DND-41 (cell line): Measurements from ENCODE around the gene INSC.

ENCODE experiments used
- ATAC-seq: fragments of 200-7000 bp; cut with Tn5 transposase; 3 replicates; pipeline ENCODE4 v1.9.1; 2021; ENCODE audit warnings: low read depth; ENCODE audit not compliant: insufficient read depth
- DNase-seq: peaks from one replicate; pipeline ENCODE4 v3.0.0-alpha.2; 2020
- H2AFZ ChIP-seq: 2 replicates; pipeline ENCODE4 v1.6.0; 2012; ENCODE audit warnings: low read depth, low read length
- H3K27ac ChIP-seq: 2 replicates; pipeline ENCODE4 v1.5.1; 2012; ENCODE audit warnings: low read length, inconsistent platforms
- H3K27me3 ChIP-seq: fragments of 200-600 bp; sonication (generic); 2 replicates; pipeline ENCODE4 v1.6.0; 2012; ENCODE audit warnings: low read length, mild to moderate bottlenecking, inconsistent platforms; ENCODE audit not compliant: insufficient read depth, poor library complexity
- H3K36me3 ChIP-seq: 2 replicates; pipeline ENCODE4 v1.5.1; 2012; ENCODE audit warnings: low read length, inconsistent platforms; ENCODE audit not compliant: insufficient read depth
- H3K4me1 ChIP-seq: 2 replicates; pipeline ENCODE4 v1.5.1; 2012; ENCODE audit warnings: mild to moderate bottlenecking, low read length; ENCODE audit not compliant: insufficient read depth
- H3K4me2 ChIP-seq: 2 replicates; pipeline ENCODE4 v1.6.0; 2012; ENCODE audit warnings: mild to moderate bottlenecking, moderate library complexity, low read length, inconsistent platforms; ENCODE audit not compliant: insufficient read depth
- H3K4me3 ChIP-seq, 2 experiments: fragments of 200-600 bp in 1 of 2; shearing (Covaris generic) in 1 of 2; 2 replicates each; pipeline ENCODE4 v1.5.1; 2012 to 2016; ENCODE audit warnings: inconsistent platforms in 2 of 2, low read length in 2 of 2, mild to moderate bottlenecking in 2 of 2, low read depth in 1 of 2, moderate library complexity in 1 of 2
- H3K79me2 ChIP-seq: 2 replicates; pipeline ENCODE4 v1.6.0; 2012; ENCODE audit warnings: low read length, inconsistent platforms; ENCODE audit not compliant: insufficient read depth
- H3K9ac ChIP-seq: 2 replicates; pipeline ENCODE4 v1.6.0; 2012; ENCODE audit warnings: low read depth, mild to moderate bottlenecking, inconsistent platforms, low read length, moderate library complexity
- H3K9me3 ChIP-seq: 2 replicates; pipeline ENCODE4 v1.5.1; 2012; ENCODE audit warnings: low read length, moderate library complexity, mild to moderate bottlenecking, inconsistent platforms; ENCODE audit not compliant: insufficient read depth, severe bottlenecking
- H4K20me1 ChIP-seq: 2 replicates; pipeline ENCODE4 v1.6.0; 2012; ENCODE audit warnings: low read length; ENCODE audit not compliant: insufficient read depth
- EZH2 ChIP-seq: IDR thresholded peaks from 3 replicates; pipeline ENCODE4 v1.6.1; 2012; ENCODE audit warnings: borderline replicate concordance, low read depth, mild to moderate bottlenecking, moderate library complexity, low read length, inconsistent platforms; ENCODE audit not compliant: severe bottlenecking
- TF ChIP-seq, protein P1 (sequence below): IDR thresholded peaks from 2 replicates; pipeline ENCODE4 v1.5.1; 2012; ENCODE audit warnings: borderline replicate concordance, low read length, moderate library complexity, mild to moderate bottlenecking; ENCODE audit not compliant: poor library complexity, severe bottlenecking; ENCODE audit errors: extremely low read depth

The INSC gene

DNA sequence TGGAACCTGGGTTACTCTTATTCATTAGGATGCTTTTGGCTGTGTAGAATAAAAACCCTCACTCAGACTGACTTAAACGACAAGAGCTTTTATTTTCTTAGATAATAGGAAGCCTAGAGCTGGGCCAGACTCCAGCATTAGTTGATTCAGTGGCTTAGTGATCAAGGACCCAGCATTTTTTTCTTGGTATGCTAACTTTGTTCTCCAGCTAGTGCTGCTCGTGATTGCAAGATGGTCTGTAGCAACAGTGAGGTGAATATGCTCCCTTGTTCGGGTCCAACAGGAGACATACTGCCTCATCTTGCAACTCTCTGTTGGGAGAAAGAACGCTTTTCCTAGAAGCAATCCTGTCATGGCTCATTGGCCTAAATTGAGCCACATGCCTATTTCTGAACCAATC is 33.4 kb downstream of the INSC start:
- H3K4me1 ChIP-seq, result no peaks in the 10 kb centered on the region
- H3K4me3 ChIP-seq, result no peak overlapping the region
- no peak overlapping the region for H3K27ac ChIP-seq
- H2AFZ ChIP-seq, result no peak overlapping the region
- H3K9me3 ChIP-seq, result no peaks in the 10 kb centered on the region
- no peaks in the 10 kb centered on the region for H3K36me3 ChIP-seq
- DNase-seq, result no peak
- no peaks in the 10 kb centered on the region for H4K20me1 ChIP-seq
- H3K79me2 ChIP-seq, result no peaks in the 10 kb centered on the region
- H3K27me3 ChIP-seq, result peaks cover 11% of the 10 kb centered on the region
- TF ChIP-seq, protein P1, sequence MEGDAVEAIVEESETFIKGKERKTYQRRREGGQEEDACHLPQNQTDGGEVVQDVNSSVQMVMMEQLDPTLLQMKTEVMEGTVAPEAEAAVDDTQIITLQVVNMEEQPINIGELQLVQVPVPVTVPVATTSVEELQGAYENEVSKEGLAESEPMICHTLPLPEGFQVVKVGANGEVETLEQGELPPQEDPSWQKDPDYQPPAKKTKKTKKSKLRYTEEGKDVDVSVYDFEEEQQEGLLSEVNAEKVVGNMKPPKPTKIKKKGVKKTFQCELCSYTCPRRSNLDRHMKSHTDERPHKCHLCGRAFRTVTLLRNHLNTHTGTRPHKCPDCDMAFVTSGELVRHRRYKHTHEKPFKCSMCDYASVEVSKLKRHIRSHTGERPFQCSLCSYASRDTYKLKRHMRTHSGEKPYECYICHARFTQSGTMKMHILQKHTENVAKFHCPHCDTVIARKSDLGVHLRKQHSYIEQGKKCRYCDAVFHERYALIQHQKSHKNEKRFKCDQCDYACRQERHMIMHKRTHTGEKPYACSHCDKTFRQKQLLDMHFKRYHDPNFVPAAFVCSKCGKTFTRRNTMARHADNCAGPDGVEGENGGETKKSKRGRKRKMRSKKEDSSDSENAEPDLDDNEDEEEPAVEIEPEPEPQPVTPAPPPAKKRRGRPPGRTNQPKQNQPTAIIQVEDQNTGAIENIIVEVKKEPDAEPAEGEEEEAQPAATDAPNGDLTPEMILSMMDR, result no peak
- no peak for TF ChIP-seq EZH2
- ATAC-seq, result no peak
- H3K4me2 ChIP-seq, result no peak overlapping the region
- no peak overlapping the region for H3K9ac ChIP-seq

DNA sequence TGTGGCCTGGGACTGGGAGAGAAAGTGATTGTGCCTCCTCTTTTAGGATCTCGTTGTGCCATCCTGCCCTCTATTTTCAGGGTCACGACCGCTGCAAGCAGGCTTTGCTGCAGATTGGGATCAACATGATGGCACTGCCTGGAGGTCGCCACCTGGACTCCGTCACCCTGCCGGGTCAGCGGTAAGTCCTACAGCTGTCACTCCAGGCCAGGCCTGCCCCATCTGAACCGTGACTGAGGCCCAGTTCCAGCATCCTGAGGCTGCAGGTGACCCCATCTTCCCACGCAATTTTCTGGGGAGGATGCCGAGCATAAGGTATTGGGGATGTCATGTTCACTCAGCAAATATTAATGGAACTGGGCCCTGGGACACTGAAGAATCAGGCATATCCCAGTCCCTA is 34.3 kb downstream of the INSC start:
- no peaks in the 10 kb centered on the region for H3K79me2 ChIP-seq

DNA sequence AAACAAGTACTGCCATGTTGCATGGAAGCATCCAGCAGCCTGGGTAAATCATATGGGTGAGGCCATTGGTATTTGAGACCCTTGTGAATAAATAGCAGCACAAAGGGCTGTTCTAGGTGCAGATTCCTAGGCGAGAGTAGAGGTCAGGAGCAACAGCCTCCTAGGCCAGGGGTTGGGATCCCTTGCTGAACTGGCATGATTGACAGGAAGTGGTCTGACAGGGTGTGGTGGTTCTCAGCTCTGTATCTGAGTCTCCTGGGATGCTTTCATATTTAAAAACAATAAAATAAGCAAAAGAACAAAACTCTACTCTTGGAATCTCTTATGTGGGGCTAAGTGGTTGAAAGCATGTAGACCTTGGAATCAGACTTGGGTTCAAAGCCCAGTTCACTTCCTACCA is 35.8 kb downstream of the INSC start:
- no peaks in the 10 kb centered on the region for H3K9me3 ChIP-seq
- TF ChIP-seq, protein P1, result no peak
- no peak for TF ChIP-seq EZH2
- H4K20me1 ChIP-seq, result no peaks in the 10 kb centered on the region
- ATAC-seq, result 0 out of 3 replicates have a peak, but pooled peaks have one; percentile 24
- H3K79me2 ChIP-seq, result no peaks in the 10 kb centered on the region
- H3K4me3 ChIP-seq, result no peak overlapping the region
- DNase-seq, result no peak
- H2AFZ ChIP-seq, result no peak overlapping the region
- no peak overlapping the region for H3K4me2 ChIP-seq
- no peak overlapping the region for H3K27ac ChIP-seq
- H3K4me1 ChIP-seq, result no peaks in the 10 kb centered on the region
- H3K36me3 ChIP-seq, result no peaks in the 10 kb centered on the region
- H3K9ac ChIP-seq, result no peak overlapping the region
- peaks cover 11% of the 10 kb centered on the region for H3K27me3 ChIP-seq

More for the DNA sequence above, 34.3 kb downstream of the INSC start:
- no peak overlapping the region for H2AFZ ChIP-seq
- H3K9ac ChIP-seq, result no peak overlapping the region
- no peaks in the 10 kb centered on the region for H3K9me3 ChIP-seq
- H3K27ac ChIP-seq, result no peak overlapping the region
- no peak for DNase-seq
- peaks cover 11% of the 10 kb centered on the region for H3K27me3 ChIP-seq
- H3K4me1 ChIP-seq, result no peaks in the 10 kb centered on the region
- no peaks in the 10 kb centered on the region for H3K36me3 ChIP-seq
- no peaks in the 10 kb centered on the region for H4K20me1 ChIP-seq
- no peak overlapping the region for H3K4me3 ChIP-seq
- no peak overlapping the region for H3K4me2 ChIP-seq
- no peak for TF ChIP-seq EZH2
- TF ChIP-seq, protein P1, result no peak
- ATAC-seq, result no peak

DNA sequence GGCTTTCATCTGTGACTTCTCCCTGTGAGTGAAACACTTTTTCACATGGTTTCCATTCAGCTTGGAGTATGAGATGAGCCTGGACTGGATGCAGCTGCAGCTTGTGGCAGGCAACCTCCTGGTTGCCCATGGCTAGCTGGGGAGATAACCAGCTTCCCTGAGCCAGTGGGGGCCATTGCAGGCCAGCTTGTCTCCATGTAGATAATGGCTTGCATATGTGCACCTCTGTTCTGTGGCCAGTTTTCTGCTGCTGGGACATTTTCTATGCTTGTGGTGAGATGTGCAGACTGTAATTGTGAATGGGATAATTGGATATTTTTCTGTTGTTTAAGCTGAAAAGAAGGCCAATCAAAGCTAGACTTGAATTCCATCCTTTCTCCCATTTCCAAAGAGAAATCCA is 38.5 kb downstream of the INSC start:
- no peaks in the 10 kb centered on the region for H3K4me1 ChIP-seq
- peaks cover 5% of the 10 kb centered on the region for H3K27me3 ChIP-seq
- H3K4me3 ChIP-seq, result no peak overlapping the region
- ATAC-seq (no peak), DNase-seq (no peak)
- H3K79me2 ChIP-seq, result no peaks in the 10 kb centered on the region
- H3K9me3 ChIP-seq, result no peaks in the 10 kb centered on the region
- H3K27ac ChIP-seq, result no peak overlapping the region
- no peak for TF ChIP-seq EZH2
- TF ChIP-seq, protein P1, result no peak
- no peaks in the 10 kb centered on the region for H3K36me3 ChIP-seq
- no peak overlapping the region for H3K4me2 ChIP-seq
- H4K20me1 ChIP-seq, result no peaks in the 10 kb centered on the region
- no peak overlapping the region for H3K9ac ChIP-seq
- no peak overlapping the region for H2AFZ ChIP-seq
